Cerebellar cortex (tissue), 1 donor: ENCODE data around the gene TNS1.
"Not testable (repeated sequence)": the region's sequence is repeated elsewhere in the genome, so short reads cannot be mapped to it uniquely, and the experiment has no call there.

Source experiments
- DNase-seq: peaks from one replicate; pipeline ENCODE4 v3.0.0-alpha.2; 2015; ENCODE audit warnings: low spot score

TNS1 gene

DNA sequence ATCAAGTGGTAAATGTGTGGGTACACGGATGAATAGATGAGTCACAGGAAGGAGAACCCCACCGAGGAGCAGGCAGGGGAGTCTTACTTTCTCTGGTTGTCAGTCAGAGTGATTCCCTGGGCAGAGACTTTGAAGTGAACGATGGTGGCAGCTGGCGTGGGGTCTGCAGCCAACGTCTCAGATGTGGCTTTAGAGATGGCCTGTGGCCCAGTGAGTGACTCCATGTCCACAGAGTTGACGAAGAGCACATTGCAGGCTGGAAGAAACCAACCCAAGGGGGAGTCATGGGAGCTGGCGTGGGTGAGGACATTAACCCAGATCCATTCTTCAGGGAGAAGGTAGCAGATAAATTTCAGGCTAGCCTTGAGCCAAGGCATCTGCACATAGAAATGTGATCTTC is 193.1 kb downstream of the TNS1 start:
- DNase-seq, result no peak

GRCh38 chr2:217808967-217809366 is 193.8 kb downstream of the TNS1 start:
- DNase-seq, result not testable (repeated sequence)

DNA sequence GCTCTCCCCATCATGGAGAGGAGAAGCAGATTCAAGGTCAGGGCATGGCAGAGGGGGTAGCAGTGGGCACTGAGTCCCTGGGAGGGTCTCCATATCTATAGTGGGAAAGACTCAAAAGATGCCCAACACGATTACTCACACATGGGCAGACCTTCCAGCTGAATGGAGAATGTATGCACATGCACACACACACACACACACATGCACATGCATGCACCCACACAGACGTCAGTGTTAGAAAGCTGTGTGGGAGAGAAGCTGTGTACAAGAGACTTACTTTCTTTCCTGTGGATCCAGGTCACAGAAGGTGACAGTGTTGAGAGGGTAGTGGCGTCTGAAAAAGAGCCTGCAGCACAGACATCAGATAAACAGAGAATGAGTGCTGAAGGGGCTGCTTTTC is 194.5 kb downstream of the TNS1 start:
- DNase-seq, result no peak

GRCh38 chr2:217807753-217808152 is 195.0 kb downstream of the TNS1 start:
- no peak for DNase-seq

DNA sequence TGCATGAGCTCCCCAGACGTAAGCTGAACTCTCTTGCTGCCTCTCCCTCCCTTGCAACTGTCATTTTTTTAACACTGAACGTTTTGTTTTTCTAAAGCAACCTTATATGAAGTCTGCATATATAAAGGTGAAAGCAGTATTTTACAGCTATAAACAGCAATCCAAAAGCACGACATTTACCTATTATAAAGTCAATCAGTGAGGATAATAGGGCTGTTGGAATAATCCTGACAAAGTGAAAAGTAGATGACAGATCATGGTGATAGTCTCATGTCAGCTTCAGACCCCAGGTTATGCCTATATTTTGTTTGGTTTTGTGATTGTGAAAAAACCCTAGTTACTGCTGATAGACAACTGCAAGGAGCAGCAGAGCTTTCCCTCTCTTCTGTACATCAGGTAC is 195.8 kb downstream of the TNS1 start:
- no peak for DNase-seq

DNA sequence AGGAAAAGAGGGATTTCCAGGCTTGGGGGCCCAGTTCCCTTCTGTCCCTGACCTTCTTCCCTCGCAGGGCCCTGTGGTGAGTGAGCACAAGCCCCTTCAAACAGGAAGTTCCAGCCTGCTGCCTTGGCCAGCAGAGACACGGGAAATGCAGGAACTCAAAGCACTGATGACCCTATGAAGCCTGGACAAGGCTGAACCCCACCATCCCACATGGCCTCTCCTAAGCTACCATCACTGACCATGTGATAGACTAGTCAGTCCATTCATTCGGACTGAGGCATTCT is 196.4 kb downstream of the TNS1 start:
- DNase-seq, result no peak

GRCh38 chr2:217805668-217806481 is 196.9 kb downstream of the TNS1 start:
- DNase-seq, result no peak

DNA sequence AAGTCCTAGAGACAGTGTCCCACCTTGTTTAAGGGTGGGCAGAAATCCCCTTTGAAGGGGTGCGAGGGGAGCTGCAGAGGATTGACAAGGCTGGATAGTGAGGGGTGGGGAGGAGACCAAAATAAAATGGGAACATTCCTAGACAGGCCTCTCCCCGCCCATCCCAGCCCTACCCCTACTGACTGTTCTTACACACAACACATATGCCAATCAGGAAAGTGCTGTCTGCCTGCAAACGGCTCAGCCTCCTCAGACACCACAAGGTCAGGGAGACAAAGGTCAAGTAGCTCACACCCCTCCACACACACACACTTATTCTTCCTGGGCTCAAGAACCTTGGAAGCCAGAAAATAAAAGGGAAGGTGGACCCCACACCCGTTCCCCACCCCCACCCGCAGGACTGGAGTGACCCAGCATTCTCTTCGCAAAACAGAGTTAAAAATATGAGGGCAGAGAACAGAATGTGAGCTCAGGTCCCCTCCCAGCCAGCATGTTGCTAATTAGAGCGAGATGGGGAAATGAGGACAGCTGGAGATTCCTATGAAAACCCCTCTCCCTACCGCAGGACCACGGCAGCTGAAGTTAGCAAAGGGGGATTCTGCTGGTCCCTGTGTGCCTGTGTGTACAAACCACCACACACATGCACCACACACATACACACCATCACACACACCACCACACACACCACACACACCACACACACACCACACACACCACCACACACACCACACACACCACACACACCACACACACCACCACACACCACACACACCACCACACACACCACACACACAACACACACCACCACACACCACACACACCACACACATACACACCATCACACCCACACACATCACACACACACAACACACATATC is 197.8 kb downstream of the TNS1 start:
- DNase-seq, result no peak

GRCh38 chr2:217804338-217804737 is 198.5 kb downstream of the TNS1 start:
- no peak for DNase-seq

- no peak for DNase-seq
Measured at GRCh38 chr2:217803653-217803960, 199.2 kb downstream of the TNS1 start.

DNA sequence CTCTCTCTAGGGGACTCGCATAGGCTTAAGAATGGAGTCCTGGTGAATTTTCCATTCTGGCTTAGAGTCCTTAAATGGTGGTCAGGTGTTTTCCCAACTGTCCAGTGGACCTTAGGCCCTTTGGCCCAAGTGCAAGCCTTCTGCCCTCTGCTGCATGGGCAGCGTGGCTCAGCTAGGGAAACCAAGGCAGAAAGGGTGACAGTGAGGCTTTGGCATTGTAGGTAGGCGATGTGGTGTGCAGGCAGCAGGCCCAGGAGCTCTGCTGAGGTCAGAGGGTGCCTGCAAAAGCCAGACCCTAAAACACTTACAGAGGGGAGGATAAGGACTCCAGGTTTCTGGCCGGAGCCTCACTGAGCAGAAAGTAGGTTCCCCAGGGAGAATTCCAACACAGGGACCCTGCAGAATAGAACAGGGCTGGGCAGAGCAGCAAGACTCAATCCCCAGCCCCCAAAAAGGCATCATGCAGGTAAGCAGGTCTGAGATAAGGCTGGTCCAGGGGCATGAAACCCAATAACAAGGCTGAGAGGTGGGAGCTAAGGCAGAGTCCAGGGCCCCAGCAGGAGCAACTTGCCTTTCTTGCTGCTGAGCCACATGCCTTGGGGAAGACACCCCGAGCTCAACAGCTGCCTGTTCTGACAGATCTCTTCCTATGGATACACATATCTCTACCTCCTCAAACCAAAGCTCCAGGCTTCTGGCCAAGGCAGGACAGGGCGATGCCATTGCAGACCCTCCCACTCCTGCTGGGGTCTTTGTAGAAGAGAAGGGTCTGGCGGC is 199.7 kb downstream of the TNS1 start:
- DNase-seq, result no peak

DNA sequence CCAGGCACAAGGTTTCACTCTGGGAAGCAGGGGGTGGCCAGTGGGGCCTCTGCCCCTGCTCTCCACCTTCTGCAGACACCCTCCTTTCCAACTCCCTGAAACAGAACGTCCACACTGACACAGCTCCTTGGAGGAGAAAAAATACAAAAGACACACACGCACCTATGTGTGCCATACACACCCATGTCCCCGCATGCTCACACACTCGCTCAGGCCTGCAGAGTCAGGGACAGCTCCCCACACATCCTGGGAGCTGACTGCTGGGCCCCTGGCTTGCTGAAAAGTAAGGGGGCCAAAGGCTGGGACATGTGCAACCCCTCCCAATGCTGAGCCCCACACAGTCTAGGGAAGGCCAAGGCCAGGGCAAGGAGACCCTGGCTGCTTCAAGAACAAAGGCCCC is 200.5 kb downstream of the TNS1 start:
- DNase-seq, result no peak

DNA sequence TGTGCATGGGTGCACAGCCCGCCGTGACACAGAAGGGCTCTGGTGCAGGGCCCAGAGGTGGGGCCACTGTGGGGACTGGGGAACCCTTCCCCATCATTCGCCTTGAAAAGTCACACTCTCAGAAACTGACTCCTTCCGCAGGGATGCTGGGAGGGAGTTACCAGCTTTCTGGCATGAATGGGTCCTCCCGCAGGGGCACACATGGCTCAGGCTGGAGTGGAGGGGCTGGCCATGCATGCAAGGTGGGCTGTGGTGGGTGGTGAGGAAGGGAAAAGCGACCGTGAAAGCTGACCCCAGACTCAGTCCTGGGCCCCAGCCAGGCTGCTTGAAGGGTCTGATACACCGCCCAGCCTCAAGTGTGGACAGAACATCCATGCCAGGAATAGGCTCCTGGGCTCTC is 201.1 kb downstream of the TNS1 start:
- DNase-seq, result no peak

DNA sequence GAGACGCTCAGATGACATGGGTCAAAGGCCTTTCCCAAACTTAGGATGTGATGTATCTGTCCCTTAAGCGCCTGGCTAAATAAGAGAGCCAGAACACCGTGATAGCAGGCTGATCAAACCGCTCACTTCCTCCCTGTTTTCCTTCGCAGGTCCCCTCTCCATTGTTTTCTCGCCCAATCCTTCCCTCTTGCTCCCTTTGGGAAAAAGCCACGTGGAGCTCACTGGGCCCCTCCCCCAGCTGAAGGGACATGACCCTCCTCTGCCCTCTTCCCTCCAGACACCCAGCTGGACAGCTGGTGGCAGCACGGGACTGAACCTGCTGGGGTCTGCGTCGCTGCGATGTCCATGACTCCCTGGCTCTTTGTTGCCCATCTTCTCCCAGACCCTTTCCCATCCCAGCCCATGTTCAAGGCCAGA is 201.7 kb downstream of the TNS1 start:
- DNase-seq, result no peak

DNA sequence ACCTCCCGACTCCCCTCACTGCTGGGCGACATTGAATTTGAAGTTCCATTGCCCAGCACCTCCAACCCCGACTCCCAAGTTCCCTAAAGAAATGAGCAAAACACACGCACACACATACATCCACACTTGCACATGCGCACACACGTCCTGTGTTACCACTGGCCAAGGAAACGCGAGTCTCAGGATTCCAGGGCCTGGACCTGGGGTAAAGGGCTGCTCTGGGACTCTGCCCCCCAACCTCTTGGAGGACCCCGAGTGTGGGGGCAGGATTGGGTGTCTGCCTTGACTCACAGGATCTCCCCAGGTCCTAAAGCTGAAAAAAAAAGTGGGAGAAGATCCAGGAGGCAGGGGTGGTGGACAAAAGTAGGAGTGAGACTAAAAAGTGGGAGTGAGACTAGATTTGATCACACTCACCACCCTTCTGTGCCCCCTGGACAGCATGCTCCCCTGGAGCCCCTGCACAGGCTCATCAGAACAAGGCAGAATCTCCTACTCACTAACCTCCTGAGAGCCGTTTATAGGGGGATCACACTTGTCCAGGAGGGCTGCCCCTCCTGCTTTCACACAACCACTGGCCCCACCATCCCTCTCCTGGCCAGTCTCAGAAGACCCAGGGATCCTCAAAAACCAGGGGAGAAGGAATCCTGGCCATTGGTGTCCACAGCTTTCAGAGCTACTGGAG is 202.2 kb downstream of the TNS1 start:
- DNase-seq, result no peak

DNA sequence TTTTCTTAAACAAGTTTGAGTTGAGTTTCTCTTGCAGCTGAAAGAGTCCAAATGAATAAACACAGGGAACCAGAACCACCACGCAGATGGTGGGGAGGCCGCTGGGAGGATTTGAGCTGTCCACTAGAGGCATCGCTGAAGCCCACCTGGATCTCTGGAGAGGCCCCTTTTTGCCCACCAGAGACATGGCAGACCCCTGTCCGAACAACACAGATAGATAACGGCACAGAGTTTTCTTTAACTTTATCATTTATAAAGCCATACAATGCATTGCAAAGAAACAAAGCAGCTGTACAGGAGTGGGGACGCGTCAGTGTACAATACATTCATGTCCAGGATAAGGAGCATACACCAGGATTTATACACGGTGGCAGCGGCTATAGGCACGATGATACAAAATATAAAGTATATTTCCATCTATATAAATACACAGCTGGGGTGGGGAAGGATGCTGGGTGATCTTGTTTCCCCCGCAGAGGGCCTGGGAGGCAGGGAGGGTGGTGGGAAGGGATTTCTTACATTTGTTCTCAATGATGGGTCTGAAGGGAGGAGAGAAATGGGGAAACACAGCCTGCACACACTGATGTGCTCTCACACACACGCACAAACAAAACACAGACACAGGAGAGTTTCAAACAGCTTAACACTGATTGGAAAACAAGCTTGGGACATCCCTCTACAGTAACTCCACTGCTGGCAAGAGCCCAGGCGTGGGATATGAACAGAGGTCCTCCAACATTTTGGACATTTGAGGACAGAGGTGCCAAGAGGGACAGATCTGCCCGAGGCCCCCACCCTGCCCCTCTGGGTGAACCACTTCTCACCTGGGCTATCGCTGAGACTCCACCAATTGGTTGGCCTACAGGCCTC is 203.0 kb downstream of the TNS1 start:
- DNase-seq, result no peak

DNA sequence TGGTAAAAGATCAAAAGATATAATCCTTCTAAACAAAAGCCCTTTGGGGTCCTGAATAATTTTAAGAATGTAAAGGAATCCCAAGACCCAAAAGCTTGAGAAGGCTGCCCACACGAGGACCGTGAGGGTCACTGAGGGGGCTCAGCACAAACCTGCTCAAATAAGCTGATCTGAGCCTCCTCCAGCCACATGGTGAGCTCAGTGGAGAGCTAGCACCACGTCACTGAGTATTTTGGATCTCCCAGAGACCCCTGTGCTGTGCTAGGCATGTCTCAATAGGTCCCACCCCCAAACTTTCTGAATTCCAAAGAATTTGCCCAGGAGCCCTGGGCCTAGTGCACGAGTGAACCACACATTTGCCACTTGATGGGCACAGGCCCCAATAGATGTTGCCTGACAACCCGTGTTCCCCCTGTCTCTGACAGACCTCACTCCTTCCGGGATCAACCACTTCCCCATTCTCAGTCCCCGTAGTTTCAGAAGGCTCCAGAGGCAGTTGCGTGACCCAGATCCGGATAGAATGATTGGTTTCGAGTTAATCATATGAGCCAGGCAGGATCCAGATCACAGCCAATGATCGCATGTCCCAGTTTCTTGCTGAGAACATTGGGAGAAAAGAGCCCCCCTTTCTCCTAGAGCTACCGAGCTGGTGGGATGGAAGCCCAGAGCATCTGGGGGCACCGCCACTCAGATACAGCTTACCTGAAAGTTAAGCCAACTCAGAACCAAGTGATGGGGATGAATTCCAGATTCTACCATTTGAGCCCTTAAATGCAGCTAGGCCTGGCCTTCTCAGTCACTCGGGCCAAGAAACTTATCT is 203.8 kb downstream of the TNS1 start:
- no peak for DNase-seq

GRCh38 chr2:217798191-217798590 is 204.6 kb downstream of the TNS1 start:
- DNase-seq, result no peak

- peak; percentile 16 for DNase-seq
Measured at GRCh38 chr2:217797661-217798069, 205.1 kb downstream of the TNS1 start.

DNA sequence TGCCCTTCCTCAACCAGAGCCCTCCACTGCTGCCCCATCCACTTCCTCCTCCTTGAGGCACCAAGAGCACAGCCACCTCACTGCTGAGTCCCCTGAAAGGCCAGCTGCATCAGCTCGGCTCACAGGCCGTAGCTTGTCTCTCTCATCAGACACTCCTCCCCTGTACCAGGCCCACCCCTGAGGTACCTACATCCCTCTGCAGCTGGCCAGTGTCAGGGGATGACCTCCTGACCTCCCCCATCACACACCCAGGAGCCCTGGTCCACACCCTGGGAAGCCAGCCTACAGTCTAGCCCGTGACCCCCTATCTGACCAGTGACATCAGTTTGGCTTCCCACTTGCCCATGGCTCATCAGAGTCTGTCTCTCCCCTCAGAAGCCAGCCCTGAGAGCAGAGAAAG is 205.6 kb downstream of the TNS1 start:
- DNase-seq, result no peak
